Measurements from ENCODE around the gene RALY.

Gene RALY

GRCh38 chr20:34070079-34070439, 76.3 kb downstream of the RALY start:
- no peak for DNase-seq (ENCODE audit: low read depth in 2 of 2)
- no peak for TF ChIP-seq CTCF (IDR thresholded peaks at IDR 0.05; ENCODE audit: low read depth, low read length)

GRCh38 chr20:34070859-34071258, 77.1 kb downstream of the RALY start:
- TF ChIP-seq CTCF (IDR thresholded peaks at IDR 0.05; ENCODE audit: low read depth, low read length), result no peak
- no peak for DNase-seq (ENCODE audit: low read depth in 2 of 2)
- no peak overlapping the region for H3K4me3 ChIP-seq (replicated peaks in 1 of 2; ENCODE audit: low read depth in 2 of 2, low read length in 2 of 2)

More at GRCh38 chr20:34070079-34070439, 76.3 kb downstream of the RALY start:
- H3K4me3 ChIP-seq (replicated peaks in 1 of 2; ENCODE audit: low read depth in 2 of 2, low read length in 2 of 2), result no peak overlapping the region

- DNase-seq (ENCODE audit: low read depth in 2 of 2), result no peak
- no peak overlapping the region for H3K4me3 ChIP-seq (replicated peaks in 1 of 2; ENCODE audit: low read depth in 2 of 2, low read length in 2 of 2)
- TF ChIP-seq CTCF (IDR thresholded peaks at IDR 0.05; ENCODE audit: low read depth, low read length), result no peak
Observed at GRCh38 chr20:34072076-34072475, 78.4 kb downstream of the RALY start.

GRCh38 chr20:34072778-34073177, 79.1 kb downstream of the RALY start:
- H3K4me3 ChIP-seq (replicated peaks in 1 of 2; ENCODE audit: low read depth in 2 of 2, low read length in 2 of 2), result no peak overlapping the region
- no peak for DNase-seq (ENCODE audit: low read depth in 2 of 2)
- no peak for TF ChIP-seq CTCF (IDR thresholded peaks at IDR 0.05; ENCODE audit: low read depth, low read length)

- DNase-seq (ENCODE audit: low read depth in 2 of 2), result no peak
- no peak for TF ChIP-seq CTCF (IDR thresholded peaks at IDR 0.05; ENCODE audit: low read depth, low read length)
- H3K4me3 ChIP-seq (replicated peaks in 1 of 2; ENCODE audit: low read depth in 2 of 2, low read length in 2 of 2), result no peak overlapping the region
Observed at GRCh38 chr20:34074101-34074760, 80.5 kb downstream of the RALY start.

GRCh38 chr20:34075647-34076046, 81.9 kb downstream of the RALY start:
- DNase-seq (ENCODE audit: low read depth in 2 of 2), result no peak
- TF ChIP-seq CTCF (IDR thresholded peaks at IDR 0.05; ENCODE audit: low read depth, low read length), result peak; percentile 17
- H3K4me3 ChIP-seq (replicated peaks in 1 of 2; ENCODE audit: low read depth in 2 of 2, low read length in 2 of 2), result no peak overlapping the region

- no peak for DNase-seq (ENCODE audit: low read depth in 2 of 2)
- no peak for TF ChIP-seq CTCF (IDR thresholded peaks at IDR 0.05; ENCODE audit: low read depth, low read length)
- H3K4me3 ChIP-seq (replicated peaks in 1 of 2; ENCODE audit: low read depth in 2 of 2, low read length in 2 of 2), result no peak overlapping the region
Observed at GRCh38 chr20:34076952-34077351, 83.2 kb downstream of the RALY start.

Measured in cardiac fibroblast (primary cell).